GM12878 (cell line): Measurements from ENCODE around the gene ATP2A2. TPM values are rescaled to one million over a fixed set of nuclear protein-coding genes. Genes with fewer than 3 reads are reported as not detected.

Source experiments
- ATAC-seq: fragments of 200-7000 bp; cut with Tn5 transposase; 3 replicates; pipeline ENCODE4 v1.9.1; 2020; ENCODE audit warnings: mild to moderate bottlenecking, moderate library complexity
- BruUV-seq: library from RNA; stranded (reverse); fragments of 400-500 nt; replicated peaks from 2 replicates; lab custom pipeline; 2021; lab: Mats Ljungman, UMichigan
- CTCF ChIA-PET: fragments of 300-600 bp; sonication (Branson Sonifier 250); formaldehyde crosslinking; extraction: SDS; loops from one replicate; lab custom pipeline; 2021; ENCODE audit warnings: inconsistent platforms; lab: Yijun Ruan, JAX
- POLR2A ChIA-PET: fragments of 350-600 bp; formaldehyde crosslinking; extraction: SDS; loops from one replicate; lab custom pipeline; 2021; ENCODE audit warnings: inconsistent platforms; lab: Charles Lee
- RAD21 ChIA-PET: fragments of 300-600 bp; sonication (Branson Sonifier 250); formaldehyde crosslinking; loops from one replicate; lab custom pipeline; 2023; ENCODE audit warnings: antibody characterized with exemption; ENCODE audit not compliant: unreplicated experiment; lab: Charles Lee
- SMC1A ChIA-PET: fragments of 300-600 bp; sonication (Branson Sonifier 250); formaldehyde crosslinking; loops from one replicate; lab custom pipeline; 2023; ENCODE audit not compliant: unreplicated experiment, uncharacterized antibody; lab: Charles Lee
- DNase-seq: peaks from one replicate; pipeline ENCODE4 v3.0.0-alpha.2; 2011; ENCODE audit warnings: low read depth, low spot score
- FAIRE-seq: peaks from 3 replicates; lab custom pipeline; 2011; peaks lifted over from hg19 to GRCh38; lab: Jason Lieb, UNC
- H2AFZ ChIP-seq: 2 replicates; pipeline ENCODE4 v1.6.0; 2011; ENCODE audit warnings: low read depth, low read length, control low read depth; ENCODE audit not compliant: control insufficient read depth
- H3K27ac ChIP-seq: 2 replicates; pipeline ENCODE4 v1.5.1; 2011; ENCODE audit warnings: control low read depth; ENCODE audit not compliant: control insufficient read depth, insufficient read depth
- H3K27me3 ChIP-seq, 2 experiments: replicated peaks in 1 of 2; 2 replicates each; pipeline versions ENCODE4 v1.6.0 to v1.6.1; 2011; ENCODE audit warnings: low read length in 1 of 2; ENCODE audit not compliant: control insufficient read depth in 2 of 2, insufficient read depth in 2 of 2
- H3K36me3 ChIP-seq, 2 experiments: 2 replicates each; pipeline ENCODE4 v1.5.1; 2011; ENCODE audit warnings: low read length in 1 of 2; ENCODE audit not compliant: control insufficient read depth in 2 of 2, insufficient read depth in 2 of 2
- H3K4me1 ChIP-seq: 2 replicates; pipeline ENCODE4 v1.6.1; 2011; ENCODE audit warnings: mild to moderate bottlenecking, low read length, moderate library complexity, mixed read lengths; ENCODE audit not compliant: control insufficient read depth, insufficient read depth
- H3K4me2 ChIP-seq: 2 replicates; pipeline ENCODE4 v1.6.0; 2011; ENCODE audit warnings: control low read depth; ENCODE audit not compliant: control insufficient read depth, insufficient read depth
- H3K4me3 ChIP-seq: fragments of 200-600 bp; sonication (generic); 2 replicates; pipeline ENCODE4 v1.5.1; 2016
- H3K79me2 ChIP-seq: 2 replicates; pipeline ENCODE4 v1.6.0; 2011; ENCODE audit warnings: low read length; ENCODE audit not compliant: control insufficient read depth, insufficient read depth
- H3K9ac ChIP-seq: 2 replicates; pipeline ENCODE4 v1.8.0; 2011; ENCODE audit warnings: low read length, control low read depth, mixed read lengths; ENCODE audit not compliant: control insufficient read depth, insufficient read depth
- H3K9me3 ChIP-seq: replicated peaks from 3 replicates; pipeline ENCODE4 v1.5.1; 2011; ENCODE audit warnings: mild to moderate bottlenecking, low read length; ENCODE audit not compliant: control insufficient read depth, insufficient read depth
- H4K20me1 ChIP-seq: 2 replicates; pipeline ENCODE4 v1.6.0; 2011; ENCODE audit not compliant: control insufficient read depth, insufficient read depth
- GABPA ChIP-seq: IDR thresholded peaks from 2 replicates; pipeline ENCODE4 v1.6.1; 2014; ENCODE audit warnings: antibody characterized with exemption, low read depth, mild to moderate bottlenecking, inconsistent platforms
- MEF2B ChIP-seq: fragments of 450-650 bp; IDR thresholded peaks from 2 replicates; pipeline ENCODE4 v1.6.1; 2018; ENCODE audit warnings: mild to moderate bottlenecking, moderate library complexity; ENCODE audit not compliant: partially characterized antibody, poor library complexity, severe bottlenecking
- NFIC ChIP-seq: IDR thresholded peaks from 2 replicates; pipeline ENCODE4 v1.6.1; 2012; ENCODE audit warnings: low read depth, mild to moderate bottlenecking, inconsistent platforms, low read length, moderate library complexity
- NR2F1 ChIP-seq: fragments of 450-650 bp; conservative IDR thresholded peaks from 2 replicates; pipeline ENCODE4 v1.6.1; 2017; ENCODE audit warnings: mild to moderate bottlenecking
- SIX5 ChIP-seq: IDR thresholded peaks from 2 replicates; pipeline ENCODE4 v1.6.1; 2011; ENCODE audit warnings: mild to moderate bottlenecking, low read depth, low read length, moderate library complexity; ENCODE audit not compliant: severe bottlenecking
- SKIL ChIP-seq: fragments of 450-650 bp; IDR thresholded peaks from 2 replicates; pipeline ENCODE4 v1.6.1; 2017; ENCODE audit warnings: mild to moderate bottlenecking, low read depth, inconsistent platforms; ENCODE audit not compliant: poor library complexity, severe bottlenecking
- WGBS: methylation state at CpG from one replicate; pipeline ENCODE4 v1.1.6; 2016; ENCODE audit warnings: low lambda C conversion rate; ENCODE audit not compliant: insufficient replicate concordance, insufficient coverage; ENCODE audit errors: missing lambda C conversion rate; 5-methylcytosine and 5-hydroxymethylcytosine counted together
- in situ Hi-C: fragments of 300-500 bp; cut with MboI; formaldehyde crosslinking; loops from 9 replicates; pipeline ENCODE4 v1.14.3; 2018; ENCODE audit warnings: mixed read lengths
- intact Hi-C: fragments of 100-400 bp; cut with micrococcal nuclease; formaldehyde crosslinking; loops from one replicate; pipeline ENCODE4 v1.14.2; 2022; ENCODE audit not compliant: unreplicated experiment
- polyA plus RNA-seq, 11 experiments: library from polyadenylated mRNA; depleted of rRNA in 4 of 11; unstranded in 6 of 11; stranded (reverse) in 5 of 11; fragments of >200 nt; fragmentation: Nextera tagmentation in 4 of 11; fragmentation: Illumina TruSeq in 1 of 11; extraction: Ambion mirVana in 4 of 11; extraction: Trizol in 1 of 11; gene quantifications; 1 replicate in 1 of 11; 2 replicates in 10 of 11; pipeline versions ENCODE4 v1.2.1 to v1.2.3, GENCODE V29; 2011 to 2016; ENCODE audit warnings: inconsistent platforms in 2 of 11, missing spikeins in 2 of 11, low read depth in 1 of 11
- total RNA-seq, 4 experiments: library from RNA; depleted of rRNA in 3 of 4; stranded (reverse); fragments of >200 nt in 3 of 4; fragmentation: Illumina TruSeq in 1 of 4; extraction: Trizol in 1 of 4; gene quantifications; 2 replicates each; pipeline versions ENCODE4 v1.2.1 to v1.2.3, GENCODE V29; 2013 to 2021

ATP2A2 gene
- total and polyA plus RNA-seq, 10 of the 15 experiments (the other 5 are each of a cell fraction or from before 2014, with no cell fraction given), result 3.7 to 133 (median 34.4) TPM

- no peak for TF ChIP-seq SKIL
Observed at GRCh38 chr12:110367181-110367864, 86.3 kb downstream of the ATP2A2 start (continued).

GRCh38 chr12:110369992-110370391, 88.9 kb downstream of the ATP2A2 start:
- no peak for FAIRE-seq
- peaks cover 21% of the 10 kb centered on the region for H3K4me1 ChIP-seq
- ChIA-PET RAD21 (interaction anchor here (1.2 kb wide), 1 partner anchor 33 kb away, joined by 3 read pairs; the partner anchor contains the start of gene ANAPC7), CTCF (interaction anchor here (0.6 to 1.2 kb wide), 3 partner anchors 80 to 353 kb away, joined by 3 to 4 read pairs (median 4); partner anchors contain the start of gene ARPC3), POLR2A (interaction anchor here (0.6 kb wide), 1 partner anchor 171 kb away, joined by 4 read pairs; no protein-coding TSS in a partner anchor), SMC1A (no interaction called here)
- no peak overlapping the region for H3K4me3 ChIP-seq
- no peak overlapping the region for H2AFZ ChIP-seq
- H3K36me3 ChIP-seq, result peaks cover 18 to 20% of the 10 kb centered on the region in 2 experiments
- H3K9ac ChIP-seq, result no peak overlapping the region
- no peak for ATAC-seq
- H3K4me2 ChIP-seq, result no peak overlapping the region
- H4K20me1 ChIP-seq, result no peaks in the 10 kb centered on the region
- TF ChIP-seq GABPA (no peak), NFIC (no peak), MEF2B (no peak), NR2F1 (no peak), SIX5 (no peak)
- H3K9me3 ChIP-seq, result no peaks in the 10 kb centered on the region
- intact Hi-C loops (no loop called here), in situ Hi-C loops (no loop called here)
- H3K79me2 ChIP-seq, result no peaks in the 10 kb centered on the region
- no peak overlapping the region for H3K27ac ChIP-seq
- BruUV-seq, result no TSS peak
- WGBS, result over 99% methylated on average over 8 of the region's 8 CpGs
- DNase-seq, result no peak
- no peaks in the 10 kb centered on the region for H3K27me3 ChIP-seq
